HCT116 (cell line): Measurements from ENCODE around the gene UQCR11. TPM values are rescaled to one million over a fixed set of nuclear protein-coding genes. Genes with fewer than 3 reads are reported as not detected.

Experiments
- ATAC-seq: fragments of 200-7000 bp; cut with Tn5 transposase; 2 replicates; pipeline ENCODE4 v1.9.1; 2020; ENCODE audit warnings: mild to moderate bottlenecking, moderate library complexity
- BruUV-seq: library from RNA; stranded (reverse); fragments of 400-500 nt; replicated peaks from 2 replicates; lab custom pipeline; 2021; lab: Mats Ljungman, UMichigan
- CTCF ChIA-PET: fragments of 300-600 bp; sonication (Branson Sonifier 250); formaldehyde crosslinking; loops from one replicate; lab custom pipeline; 2021; ENCODE audit warnings: antibody characterized with exemption; lab: Charles Lee
- POLR2A ChIA-PET: fragments of 300-600, 350-600 bp; sonication (Branson Sonifier 250); formaldehyde crosslinking; loops from one replicate; lab custom pipeline; 2021; ENCODE audit warnings: antibody characterized with exemption; lab: Charles Lee
- RAD21 ChIA-PET, 2 experiments: fragments of 300-600 bp; sonication (Branson Sonifier 250); formaldehyde crosslinking; loops; one replicate each; lab custom pipeline; 2023; ENCODE audit warnings: low total read pairs in 2 of 2; ENCODE audit not compliant: uncharacterized antibody in 2 of 2, unreplicated experiment in 2 of 2, low non-redundant PET in 1 of 2; lab: Charles Lee
- DNase-seq: peaks from one replicate; pipeline ENCODE4 v3.0.0-alpha.2; 2010; ENCODE audit warnings: low read depth, low spot score
- H2AFZ ChIP-seq: fragments of 200-600 bp; shearing (Covaris generic), sonication (generic); 2 replicates; pipeline ENCODE4 v1.6.1; 2017; ENCODE audit warnings: low read depth, mixed run types, mixed read lengths, antibody characterized with exemption, low read length; ENCODE audit not compliant: poor library complexity, severe bottlenecking
- H3K27ac ChIP-seq: 2 replicates; pipeline ENCODE4 v1.5.1; 2012; ENCODE audit warnings: low read depth, low read length
- H3K27me3 ChIP-seq: fragments of 200-600 bp; sonication (generic); 2 replicates; pipeline ENCODE4 v1.6.1; 2016; ENCODE audit warnings: mixed run types, low read length, mixed read lengths; ENCODE audit not compliant: insufficient read depth
- H3K36me3 ChIP-seq, 2 experiments: fragments of 200-500 bp in 1 of 2; fragments of 200-600 bp in 1 of 2; sonication (Bioruptor generic) in 1 of 2; sonication (generic) in 1 of 2; 2 replicates each; pipeline versions ENCODE4 v1.5.1 to v1.6.1; 2014 to 2016; ENCODE audit warnings: low read length in 2 of 2, inconsistent platforms in 1 of 2, mixed read lengths in 1 of 2, mixed run types in 1 of 2; ENCODE audit not compliant: insufficient read depth in 2 of 2, control insufficient read depth in 1 of 2
- H3K4me1 ChIP-seq, 2 experiments: fragments of 200-600 bp in 1 of 2; sonication (generic) in 1 of 2; 2 replicates each; pipeline versions ENCODE4 v1.5.1 to v1.6.1; 2012 to 2017; ENCODE audit warnings: low read length in 2 of 2, inconsistent platforms in 1 of 2, mild to moderate bottlenecking in 1 of 2, mixed read lengths in 1 of 2, mixed run types in 1 of 2, moderate library complexity in 1 of 2; ENCODE audit not compliant: insufficient read depth in 2 of 2, control insufficient read depth in 1 of 2
- H3K4me2 ChIP-seq: fragments of 200-600 bp; sonication (generic); 2 replicates; pipeline ENCODE4 v1.6.1; 2017; ENCODE audit warnings: mixed run types, low read length, mixed read lengths
- H3K4me3 ChIP-seq, 2 experiments: fragments of 200-600 bp in 1 of 2; sonication (generic) in 1 of 2; replicated peaks in 1 of 2; 2 replicates each; pipeline ENCODE4 v1.5.1; 2011 to 2016; ENCODE audit warnings: low read length in 2 of 2, control low read depth in 1 of 2, low read depth in 1 of 2, mild to moderate bottlenecking in 1 of 2, mixed read lengths in 1 of 2, mixed run types in 1 of 2
- H3K79me2 ChIP-seq: fragments of 200-600 bp; sonication (generic); 2 replicates; pipeline ENCODE4 v1.6.1; 2017; ENCODE audit warnings: mild to moderate bottlenecking, mixed run types, low read length, moderate library complexity, mixed read lengths; ENCODE audit not compliant: insufficient read depth
- H3K9ac ChIP-seq: fragments of 200-600 bp; sonication (generic); 2 replicates; pipeline ENCODE4 v1.6.1; 2016; ENCODE audit warnings: low read length, mixed read lengths
- H3K9me2 ChIP-seq: fragments of 200-600 bp; sonication (generic), shearing (Covaris generic); 2 replicates; pipeline ENCODE4 v1.6.1; 2017; ENCODE audit warnings: mixed run types, mild to moderate bottlenecking, moderate library complexity; ENCODE audit not compliant: insufficient read depth
- H3K9me3 ChIP-seq, 2 experiments: fragments of 200-500 bp in 1 of 2; fragments of 200-600 bp in 1 of 2; sonication (Bioruptor generic) in 1 of 2; sonication (generic) in 1 of 2; 2 replicates each; pipeline ENCODE4 v1.6.1; 2014 to 2017; ENCODE audit warnings: low read length in 2 of 2, mixed read lengths in 2 of 2, inconsistent platforms in 1 of 2, low read depth in 1 of 2, mild to moderate bottlenecking in 1 of 2, mixed run types in 1 of 2, moderate library complexity in 1 of 2; ENCODE audit not compliant: control insufficient read depth in 1 of 2, insufficient read depth in 1 of 2
- H4K20me1 ChIP-seq: fragments of 200-600 bp; sonication (generic), shearing (Covaris generic); 2 replicates; pipeline ENCODE4 v1.6.1; 2017; ENCODE audit warnings: mixed run types, mild to moderate bottlenecking, moderate library complexity; ENCODE audit not compliant: insufficient read depth
- CTCF ChIP-seq, 3 experiments: fragments of 200-600 bp in 1 of 3; sonication (generic) in 1 of 3; IDR thresholded peaks in 2 of 3; conservative IDR thresholded peaks in 1 of 3; 2 replicates each; pipeline ENCODE4 v1.5.1; 2012 to 2017; ENCODE audit warnings: low read depth in 2 of 3, low read length in 2 of 3, antibody characterized with exemption in 1 of 3, borderline replicate concordance in 1 of 3, control low read depth in 1 of 3, mild to moderate bottlenecking in 1 of 3, mixed read lengths in 1 of 3, mixed run types in 1 of 3, moderate library complexity in 1 of 3; ENCODE audit not compliant: insufficient read depth in 1 of 3
- EZH2 ChIP-seq: fragments of 200-600 bp; sonication (generic); IDR thresholded peaks from 2 replicates; pipeline ENCODE4 v1.6.1; 2017; ENCODE audit warnings: antibody characterized with exemption, mixed run types
- SIN3A ChIP-seq: IDR thresholded peaks from 2 replicates; pipeline ENCODE4 v1.6.1; 2012; ENCODE audit warnings: low read depth
- SRF ChIP-seq: IDR thresholded peaks from 2 replicates; pipeline ENCODE4 v1.6.1; 2012; ENCODE audit warnings: low read depth
- intact Hi-C: fragments of 100-400 bp; cut with micrococcal nuclease; formaldehyde crosslinking; loops from 2 replicates; pipeline ENCODE4 v1.10.0; 2022
- total RNA-seq: library from RNA; stranded (reverse); gene quantifications from one replicate; pipeline ENCODE4 v1.2.1, GENCODE V29; 2021; ENCODE audit not compliant: unreplicated experiment
- TF ChIP-seq, protein P1 (sequence below): IDR thresholded peaks from 2 replicates; pipeline ENCODE4 v1.6.1; 2012; ENCODE audit warnings: low read depth

The UQCR11 gene
- total RNA-seq, 1 experiment from 2014 or later = 303 TPM

DNA sequence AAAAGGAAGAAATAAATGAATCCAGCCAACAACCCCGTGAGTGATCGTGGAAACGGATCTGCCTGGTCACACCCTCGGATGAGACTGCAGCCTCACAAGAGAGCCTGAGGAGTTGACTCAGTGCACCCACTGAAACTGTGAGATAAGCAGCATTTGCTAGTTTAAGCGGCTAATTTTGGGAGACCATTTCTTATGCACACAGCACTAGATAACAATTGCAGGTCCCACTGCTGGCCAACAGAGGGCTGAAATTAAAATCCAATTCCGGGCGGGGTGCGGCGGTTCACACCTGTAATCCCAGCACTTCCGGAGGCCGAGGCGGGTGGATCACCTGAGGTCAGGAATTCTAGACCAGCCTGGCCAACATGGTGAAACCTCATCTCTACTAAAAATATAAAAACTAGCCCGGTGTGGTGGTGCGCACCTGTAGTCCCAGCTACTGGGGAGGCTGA is 3.6 kb downstream of the UQCR11 start:
- no peak overlapping the region for H3K4me2 ChIP-seq

More for the DNA sequence above, 3.6 kb downstream of the UQCR11 start:
- H4K20me1 ChIP-seq = 0 out of 2 replicates have a peak, but pooled peaks cover 3% of the 10 kb centered on the region
- TF ChIP-seq, protein P1, sequence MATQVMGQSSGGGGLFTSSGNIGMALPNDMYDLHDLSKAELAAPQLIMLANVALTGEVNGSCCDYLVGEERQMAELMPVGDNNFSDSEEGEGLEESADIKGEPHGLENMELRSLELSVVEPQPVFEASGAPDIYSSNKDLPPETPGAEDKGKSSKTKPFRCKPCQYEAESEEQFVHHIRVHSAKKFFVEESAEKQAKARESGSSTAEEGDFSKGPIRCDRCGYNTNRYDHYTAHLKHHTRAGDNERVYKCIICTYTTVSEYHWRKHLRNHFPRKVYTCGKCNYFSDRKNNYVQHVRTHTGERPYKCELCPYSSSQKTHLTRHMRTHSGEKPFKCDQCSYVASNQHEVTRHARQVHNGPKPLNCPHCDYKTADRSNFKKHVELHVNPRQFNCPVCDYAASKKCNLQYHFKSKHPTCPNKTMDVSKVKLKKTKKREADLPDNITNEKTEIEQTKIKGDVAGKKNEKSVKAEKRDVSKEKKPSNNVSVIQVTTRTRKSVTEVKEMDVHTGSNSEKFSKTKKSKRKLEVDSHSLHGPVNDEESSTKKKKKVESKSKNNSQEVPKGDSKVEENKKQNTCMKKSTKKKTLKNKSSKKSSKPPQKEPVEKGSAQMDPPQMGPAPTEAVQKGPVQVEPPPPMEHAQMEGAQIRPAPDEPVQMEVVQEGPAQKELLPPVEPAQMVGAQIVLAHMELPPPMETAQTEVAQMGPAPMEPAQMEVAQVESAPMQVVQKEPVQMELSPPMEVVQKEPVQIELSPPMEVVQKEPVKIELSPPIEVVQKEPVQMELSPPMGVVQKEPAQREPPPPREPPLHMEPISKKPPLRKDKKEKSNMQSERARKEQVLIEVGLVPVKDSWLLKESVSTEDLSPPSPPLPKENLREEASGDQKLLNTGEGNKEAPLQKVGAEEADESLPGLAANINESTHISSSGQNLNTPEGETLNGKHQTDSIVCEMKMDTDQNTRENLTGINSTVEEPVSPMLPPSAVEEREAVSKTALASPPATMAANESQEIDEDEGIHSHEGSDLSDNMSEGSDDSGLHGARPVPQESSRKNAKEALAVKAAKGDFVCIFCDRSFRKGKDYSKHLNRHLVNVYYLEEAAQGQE = no peak
- no peak for TF ChIP-seq SRF
- no peak for TF ChIP-seq SIN3A
- peak in 2 of 3 experiments; percentile 41 to 44; a peak in 4 of 6 replicates for TF ChIP-seq CTCF (IDR thresholded peaks at IDR 0.05 in 2 of 3, conservative IDR thresholded peaks at IDR 0.05 in 1 of 3; ENCODE audit: borderline replicate concordance in 1 of 3, insufficient read depth in 1 of 3, low read depth in 2 of 3, low read length in 2 of 3)
- no peak for TF ChIP-seq EZH2
- H3K79me2 ChIP-seq = peaks cover 77% of the 10 kb centered on the region
- RAD21 ChIA-PET = no interaction called here
- POLR2A ChIA-PET = interaction anchor here (1.0 kb wide), 1 partner anchor 15 kb away, joined by 5 read pairs; no protein-coding TSS in a partner anchor
- intact Hi-C loops = loop anchor here (10.0 kb wide), 1 partner anchor 213 kb away; the partner anchor contains the start of gene ATP8B3
- BruUV-seq = no TSS peak
- peaks cover 21 to 29% of the 10 kb centered on the region in 2 experiments; a peak in 3 of 4 replicates for H3K36me3 ChIP-seq
- H3K9ac ChIP-seq = no peak overlapping the region
- CTCF ChIA-PET = no interaction called here
- 0 out of 2 replicates have a peak overlapping the region, but pooled peaks have one; percentile 10 for H3K27ac ChIP-seq
- no peaks in the 10 kb centered on the region for H3K9me3 ChIP-seq
- H3K4me1 ChIP-seq = peaks cover 15 to 38% of the 10 kb centered on the region in 2 experiments; a peak in 3 of 4 replicates
- no peaks in the 10 kb centered on the region for H3K27me3 ChIP-seq
- ATAC-seq = no peak
- H3K9me2 ChIP-seq = no peaks in the 10 kb centered on the region
- H2AFZ ChIP-seq = no peak overlapping the region
- H3K4me3 ChIP-seq = no peak overlapping the region
- no peak for DNase-seq
